ENCODE data around the gene RPL28. TPM values are rescaled to one million over a fixed set of nuclear protein-coding genes. Genes with fewer than 3 reads are reported as not detected.
A peak's percentile ranks its signal among the peaks of the same experiment; 100 is the strongest.

Gene RPL28
- total RNA-seq, 1 donor from 2014 or later = 1,790 TPM

DNA sequence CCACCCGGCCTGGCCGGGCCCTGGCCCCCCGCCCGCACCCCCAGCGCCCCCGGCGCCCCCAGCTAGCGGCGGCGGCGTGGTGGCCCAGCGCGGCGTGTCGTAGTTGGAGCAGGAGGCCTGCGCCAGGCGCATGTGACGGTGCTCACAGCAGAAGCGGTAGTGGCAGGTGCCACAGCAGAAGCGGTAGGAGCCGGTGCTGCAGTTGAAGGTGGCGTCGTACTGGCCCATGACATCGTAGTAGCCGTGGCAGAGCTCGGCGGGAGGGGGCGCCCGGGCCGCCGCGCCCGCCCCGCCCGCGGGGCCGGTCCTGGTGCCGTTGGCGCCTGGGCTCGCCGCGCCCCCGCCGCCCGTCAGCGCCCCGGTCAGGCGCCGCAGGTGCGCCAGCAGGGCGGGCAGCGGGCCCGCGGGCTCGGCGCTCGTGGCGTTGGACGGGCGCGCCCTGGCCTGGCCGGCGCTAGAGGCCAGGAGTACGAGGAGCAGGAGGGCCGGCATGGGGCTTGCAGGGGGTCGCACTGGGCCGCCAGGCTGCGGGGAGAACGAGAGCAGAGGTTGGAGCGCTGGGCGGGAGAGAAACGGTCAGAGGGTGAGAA lies 56.7 kb downstream of the RPL28 start:
- Mint-ChIP-seq H3K9me3 (no peaks in the 10 kb centered on the region), H3K27me3 (ENCODE audit: low read depth) (peaks cover 84% of the 10 kb centered on the region)

DNA sequence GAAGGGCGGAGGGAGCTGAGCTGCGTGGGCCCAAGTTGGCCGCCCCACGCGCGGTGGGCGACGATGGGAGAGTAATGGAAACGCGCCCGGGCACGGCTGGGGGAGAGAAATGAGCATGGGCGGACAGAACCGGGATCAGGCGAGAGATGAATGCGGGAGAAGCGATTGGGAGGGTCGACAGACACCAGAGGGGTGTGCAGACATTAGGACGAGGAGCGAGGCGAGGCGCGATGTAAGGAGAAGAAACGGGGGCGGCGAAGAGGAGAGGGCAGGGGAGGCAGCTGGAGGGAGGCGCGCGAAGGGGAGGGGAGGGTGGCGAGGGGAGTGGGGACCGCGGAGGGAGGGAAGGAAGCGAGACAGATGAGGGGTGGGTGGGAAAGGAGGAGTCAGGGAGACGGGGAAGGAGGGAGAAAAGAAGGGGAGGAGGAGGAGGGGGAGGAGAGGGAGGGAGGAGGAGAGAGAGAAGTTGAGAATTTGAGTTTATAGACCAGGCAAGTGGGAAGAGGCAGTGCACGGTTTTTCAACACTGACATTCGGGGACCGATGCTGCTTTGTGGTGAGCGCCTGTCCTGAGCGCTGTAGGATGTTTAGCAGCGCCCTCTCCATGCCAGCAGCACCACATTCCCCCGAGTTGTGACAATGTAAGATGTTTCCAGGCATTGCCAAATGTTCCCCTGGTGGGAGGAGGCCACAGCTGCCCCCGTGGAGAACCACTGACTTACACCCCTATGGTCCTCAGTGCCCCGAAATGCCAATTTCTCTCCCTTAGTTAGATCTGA lies 57.5 kb downstream of the RPL28 start, which contains the start of gene SHISA7:
Gene SHISA7 (minus strand): TSS at position 256 of the 779 bp plus-strand sequence. CDS start 437 bp downstream, outside the sequence.
- peaks cover 16% of the 10 kb centered on the region for H3K4me1 Mint-ChIP-seq
- peak within 1 kb of the TSS; percentile 31 for H3K4me3 Mint-ChIP-seq
- no peaks in the 10 kb centered on the region for H3K9me3 Mint-ChIP-seq
- DNase-seq (ENCODE audit: low spot score in 2 of 2, unreplicated experiment in 2 of 2) = no peak
- H3K36me3 Mint-ChIP-seq = no peaks in the 10 kb centered on the region
- H3K27me3 Mint-ChIP-seq (ENCODE audit: low read depth) = peaks cover 80% of the 10 kb centered on the region
- TF ChIP-seq, protein P1, sequence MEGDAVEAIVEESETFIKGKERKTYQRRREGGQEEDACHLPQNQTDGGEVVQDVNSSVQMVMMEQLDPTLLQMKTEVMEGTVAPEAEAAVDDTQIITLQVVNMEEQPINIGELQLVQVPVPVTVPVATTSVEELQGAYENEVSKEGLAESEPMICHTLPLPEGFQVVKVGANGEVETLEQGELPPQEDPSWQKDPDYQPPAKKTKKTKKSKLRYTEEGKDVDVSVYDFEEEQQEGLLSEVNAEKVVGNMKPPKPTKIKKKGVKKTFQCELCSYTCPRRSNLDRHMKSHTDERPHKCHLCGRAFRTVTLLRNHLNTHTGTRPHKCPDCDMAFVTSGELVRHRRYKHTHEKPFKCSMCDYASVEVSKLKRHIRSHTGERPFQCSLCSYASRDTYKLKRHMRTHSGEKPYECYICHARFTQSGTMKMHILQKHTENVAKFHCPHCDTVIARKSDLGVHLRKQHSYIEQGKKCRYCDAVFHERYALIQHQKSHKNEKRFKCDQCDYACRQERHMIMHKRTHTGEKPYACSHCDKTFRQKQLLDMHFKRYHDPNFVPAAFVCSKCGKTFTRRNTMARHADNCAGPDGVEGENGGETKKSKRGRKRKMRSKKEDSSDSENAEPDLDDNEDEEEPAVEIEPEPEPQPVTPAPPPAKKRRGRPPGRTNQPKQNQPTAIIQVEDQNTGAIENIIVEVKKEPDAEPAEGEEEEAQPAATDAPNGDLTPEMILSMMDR (IDR thresholded peaks at IDR 0.05; ENCODE audit: unreplicated experiment) = no peak
- no peak within 1 kb of the TSS for H3K27ac Mint-ChIP-seq

More for the DNA sequence above, 56.7 kb downstream of the RPL28 start:
- Mint-ChIP-seq H3K4me1 (peaks cover 16% of the 10 kb centered on the region), H3K36me3 (no peaks in the 10 kb centered on the region), H3K27ac (no peak overlapping the region), H3K4me3 (no peak overlapping the region)
- TF ChIP-seq, protein P1 (IDR thresholded peaks at IDR 0.05; ENCODE audit: unreplicated experiment) = no peak
- DNase-seq (ENCODE audit: low spot score in 2 of 2, unreplicated experiment in 2 of 2) = no peak

DNA sequence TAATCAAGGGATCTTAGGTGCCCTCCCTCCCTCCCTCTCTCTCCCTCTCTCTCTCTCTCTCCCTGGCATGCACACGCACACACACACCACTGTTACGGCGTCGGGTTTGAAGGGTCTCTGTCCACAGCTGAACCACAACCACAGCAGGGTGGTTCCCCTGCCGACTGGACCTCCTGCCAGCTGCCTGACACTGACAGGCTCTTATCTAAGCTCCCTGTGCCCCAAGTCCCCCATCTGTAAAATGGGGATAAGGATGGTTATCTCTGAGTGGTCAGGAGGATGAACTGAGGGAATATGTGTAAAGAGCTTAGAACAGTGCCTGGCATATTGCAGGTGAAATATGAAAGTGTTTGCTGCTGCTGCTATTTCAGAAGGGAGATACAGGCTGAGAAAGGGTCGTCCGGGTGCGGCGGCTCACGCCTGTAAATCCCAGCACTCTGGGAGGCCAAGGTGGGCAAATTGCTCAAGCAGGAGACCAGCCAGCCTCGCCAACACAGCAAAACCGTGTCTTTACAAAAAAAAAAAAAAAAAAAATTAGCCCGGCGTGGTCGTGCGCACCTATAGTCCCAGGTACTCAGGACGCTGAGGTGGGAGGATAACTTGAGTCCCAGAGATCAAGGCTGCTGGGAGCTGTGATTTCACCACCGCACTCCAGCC lies 58.2 kb downstream of the RPL28 start:
- H3K4me1 Mint-ChIP-seq = peaks cover 16% of the 10 kb centered on the region
- peaks cover 73% of the 10 kb centered on the region for H3K27me3 Mint-ChIP-seq (ENCODE audit: low read depth)
- TF ChIP-seq, protein P1 (IDR thresholded peaks at IDR 0.05; ENCODE audit: unreplicated experiment) = no peak
- H3K36me3 Mint-ChIP-seq = no peaks in the 10 kb centered on the region
- H3K27ac Mint-ChIP-seq = no peak overlapping the region
- H3K9me3 Mint-ChIP-seq = no peaks in the 10 kb centered on the region
- H3K4me3 Mint-ChIP-seq = no peak overlapping the region
- no peak for DNase-seq (ENCODE audit: low spot score in 2 of 2, unreplicated experiment in 2 of 2)

DNA sequence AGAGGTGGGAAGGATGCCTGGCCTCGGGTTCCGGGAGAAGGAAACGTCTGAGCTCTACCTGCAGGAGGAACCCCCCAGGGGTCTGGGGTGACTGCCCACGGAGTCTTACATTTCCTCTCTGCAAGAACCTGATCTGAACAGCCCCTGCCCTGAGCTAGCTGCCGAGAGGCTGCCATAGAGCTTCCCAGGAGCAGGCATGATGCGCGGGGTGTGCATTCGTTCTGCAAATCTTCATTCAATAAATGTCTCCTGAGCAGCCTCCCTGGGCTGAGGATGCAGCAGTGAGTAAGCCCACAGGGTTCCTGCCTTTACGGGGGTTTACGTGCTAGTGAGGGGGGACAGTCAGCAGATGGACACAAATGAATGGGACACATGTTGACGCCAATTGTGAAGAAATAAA lies 58.9 kb downstream of the RPL28 start:
- H3K27me3 Mint-ChIP-seq (ENCODE audit: low read depth) = peaks cover 66% of the 10 kb centered on the region
- no peaks in the 10 kb centered on the region for H3K9me3 Mint-ChIP-seq
- H3K36me3 Mint-ChIP-seq = no peaks in the 10 kb centered on the region
- H3K4me3 Mint-ChIP-seq = no peak overlapping the region
- TF ChIP-seq, protein P1 (IDR thresholded peaks at IDR 0.05; ENCODE audit: unreplicated experiment) = no peak
- DNase-seq (ENCODE audit: low spot score in 2 of 2, unreplicated experiment in 2 of 2) = no peak
- H3K27ac Mint-ChIP-seq = no peak overlapping the region
- H3K4me1 Mint-ChIP-seq = peaks cover 11% of the 10 kb centered on the region

DNA sequence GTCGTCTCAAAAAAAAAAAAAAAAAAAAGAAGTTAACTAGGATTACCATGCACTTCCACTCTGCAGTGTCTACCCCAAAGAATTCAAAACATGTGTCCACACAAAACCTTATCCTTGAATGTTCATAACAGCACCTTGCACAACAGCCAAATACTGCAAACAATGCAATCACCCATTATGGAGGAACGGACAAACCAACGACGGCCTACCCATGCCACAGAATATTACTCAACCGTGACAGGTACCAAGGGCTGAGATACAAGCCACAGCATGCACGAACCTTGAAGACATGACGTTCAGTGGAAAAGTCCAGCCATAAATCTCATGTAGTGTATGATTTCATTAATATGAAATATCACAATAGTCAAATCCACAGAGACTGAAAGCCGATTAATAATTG lies 60.3 kb downstream of the RPL28 start:
- Mint-ChIP-seq H3K4me1 (peaks cover 8% of the 10 kb centered on the region), H3K27me3 (ENCODE audit: low read depth) (peaks cover 60% of the 10 kb centered on the region), H3K36me3 (no peaks in the 10 kb centered on the region), H3K27ac (no peak overlapping the region), H3K9me3 (no peaks in the 10 kb centered on the region), H3K4me3 (no peak overlapping the region)
- DNase-seq (ENCODE audit: low spot score in 2 of 2, unreplicated experiment in 2 of 2) = no peak
- TF ChIP-seq, protein P1 (IDR thresholded peaks at IDR 0.05; ENCODE audit: unreplicated experiment) = no peak
